Body of pancreas (tissue), 4 donors: ENCODE data around the gene C1QL2.

Experiments used
- CTCF ChIP-seq, 7 experiments: fragments of 450-650 bp in 4 of 7; fragments of 200-600 bp in 3 of 7; sonication (generic) in 3 of 7; IDR thresholded peaks; one replicate each; pipeline ENCODE4 v1.5.1; 2016 to 2019; ENCODE audit warnings: antibody characterized with exemption in 7 of 7
- POLR2A ChIP-seq, 3 donors: fragments of 450-650 bp; IDR thresholded peaks; one replicate each; pipeline ENCODE4 v1.6.1; 2016; ENCODE audit warnings: antibody characterized with exemption in 3 of 3, mild to moderate bottlenecking in 2 of 3

GRCh38 chr2:119204525-119204924 is 46.0 kb upstream of the C1QL2 start:
- TF ChIP-seq CTCF (IDR thresholded peaks at IDR 0.05) (no peak), POLR2A (IDR thresholded peaks at IDR 0.05) (no peak)
